Body of pancreas (tissue), 4 donors: ENCODE results near the gene ZNF454.

Experiments used
- POLR2A ChIP-seq, 3 donors: fragments of 450-650 bp; IDR thresholded peaks; one replicate each; pipeline ENCODE4 v1.6.1; 2016; ENCODE audit warnings: antibody characterized with exemption in 3 of 3, mild to moderate bottlenecking in 2 of 3
- TF ChIP-seq, protein P1 (sequence below), 7 experiments: fragments of 450-650 bp in 4 of 7; fragments of 200-600 bp in 3 of 7; sonication (generic) in 3 of 7; IDR thresholded peaks; one replicate each; pipeline ENCODE4 v1.5.1; 2016 to 2019; ENCODE audit warnings: antibody characterized with exemption in 7 of 7

DNA sequence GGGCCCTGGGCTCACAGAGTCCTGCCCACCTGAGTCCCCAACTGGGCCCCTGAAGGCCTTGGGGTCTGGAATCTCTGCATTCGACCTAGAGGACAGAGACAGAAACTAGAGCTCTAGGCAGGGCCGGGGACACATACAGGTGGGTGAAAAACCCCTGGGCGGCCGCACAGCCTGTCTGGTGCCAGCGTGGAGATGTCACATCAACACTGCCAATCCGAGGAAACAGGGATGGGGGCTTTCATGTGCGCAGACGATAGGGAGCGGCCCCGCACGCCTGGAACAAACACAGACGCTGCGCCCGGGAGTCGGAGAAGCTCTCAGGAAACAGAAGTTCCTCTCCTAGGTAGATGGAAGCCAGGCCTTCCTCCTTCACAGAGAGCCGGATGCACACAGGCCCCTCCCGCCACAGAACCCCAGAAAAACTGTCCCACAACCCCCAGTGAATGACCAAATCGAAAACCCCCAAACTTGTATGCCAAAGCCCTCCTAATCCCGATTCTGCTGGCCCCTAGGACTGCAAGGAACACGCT, 52.3 kb downstream of the ZNF454 start:
- TF ChIP-seq, protein P1, sequence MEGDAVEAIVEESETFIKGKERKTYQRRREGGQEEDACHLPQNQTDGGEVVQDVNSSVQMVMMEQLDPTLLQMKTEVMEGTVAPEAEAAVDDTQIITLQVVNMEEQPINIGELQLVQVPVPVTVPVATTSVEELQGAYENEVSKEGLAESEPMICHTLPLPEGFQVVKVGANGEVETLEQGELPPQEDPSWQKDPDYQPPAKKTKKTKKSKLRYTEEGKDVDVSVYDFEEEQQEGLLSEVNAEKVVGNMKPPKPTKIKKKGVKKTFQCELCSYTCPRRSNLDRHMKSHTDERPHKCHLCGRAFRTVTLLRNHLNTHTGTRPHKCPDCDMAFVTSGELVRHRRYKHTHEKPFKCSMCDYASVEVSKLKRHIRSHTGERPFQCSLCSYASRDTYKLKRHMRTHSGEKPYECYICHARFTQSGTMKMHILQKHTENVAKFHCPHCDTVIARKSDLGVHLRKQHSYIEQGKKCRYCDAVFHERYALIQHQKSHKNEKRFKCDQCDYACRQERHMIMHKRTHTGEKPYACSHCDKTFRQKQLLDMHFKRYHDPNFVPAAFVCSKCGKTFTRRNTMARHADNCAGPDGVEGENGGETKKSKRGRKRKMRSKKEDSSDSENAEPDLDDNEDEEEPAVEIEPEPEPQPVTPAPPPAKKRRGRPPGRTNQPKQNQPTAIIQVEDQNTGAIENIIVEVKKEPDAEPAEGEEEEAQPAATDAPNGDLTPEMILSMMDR (IDR thresholded peaks at IDR 0.05) = no peak
- no peak for TF ChIP-seq POLR2A (IDR thresholded peaks at IDR 0.05)
